ENCODE data around the gene CCDC86. TPM values are rescaled to one million over a fixed set of nuclear protein-coding genes. Genes with fewer than 3 reads are reported as not detected.

CCDC86 gene
- total RNA-seq, 1 donor from 2014 or later: 22.8 TPM

DNA sequence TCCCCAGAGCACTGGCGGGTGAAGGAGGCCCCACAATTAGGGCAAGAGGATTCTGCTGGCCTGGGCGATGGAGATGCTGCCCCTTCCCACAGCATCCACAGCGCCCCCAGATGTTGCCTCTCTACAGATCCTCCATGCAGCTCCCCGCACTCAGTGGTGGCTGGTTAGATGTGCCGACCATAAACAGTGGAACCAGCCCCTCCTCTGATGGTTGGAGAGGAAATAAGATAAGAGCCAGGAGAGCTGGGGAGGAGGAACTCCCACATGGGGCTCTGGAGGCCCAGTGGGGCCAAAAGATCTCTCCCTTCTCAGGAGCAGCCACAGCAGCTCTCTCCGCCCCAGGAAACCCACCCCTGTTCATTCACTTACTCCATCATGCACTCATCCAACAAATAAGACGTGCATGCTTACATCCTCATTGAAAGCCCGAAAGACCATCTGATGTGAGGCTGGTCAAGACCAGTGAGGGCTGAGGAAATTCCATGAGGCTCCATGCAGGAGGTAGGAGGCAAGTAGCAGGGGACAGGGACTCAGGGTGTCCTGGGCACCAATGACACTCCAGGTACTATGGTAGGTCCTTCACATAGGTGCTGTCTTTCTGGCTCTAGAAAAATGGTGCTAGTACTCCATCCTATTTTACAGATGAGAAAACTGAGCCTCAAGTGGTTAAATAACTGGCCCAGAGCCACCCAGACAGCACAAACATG lies 12.4 kb downstream of the CCDC86 start:
- no peak for DNase-seq (ENCODE audit: low spot score, unreplicated experiment)
- H3K4me1 Mint-ChIP-seq (ENCODE audit: low read depth): peaks cover 10% of the 10 kb centered on the region

GRCh38 chr11:60854847-60855725 lies 13.2 kb downstream of the CCDC86 start:
- TF ChIP-seq, protein P1, sequence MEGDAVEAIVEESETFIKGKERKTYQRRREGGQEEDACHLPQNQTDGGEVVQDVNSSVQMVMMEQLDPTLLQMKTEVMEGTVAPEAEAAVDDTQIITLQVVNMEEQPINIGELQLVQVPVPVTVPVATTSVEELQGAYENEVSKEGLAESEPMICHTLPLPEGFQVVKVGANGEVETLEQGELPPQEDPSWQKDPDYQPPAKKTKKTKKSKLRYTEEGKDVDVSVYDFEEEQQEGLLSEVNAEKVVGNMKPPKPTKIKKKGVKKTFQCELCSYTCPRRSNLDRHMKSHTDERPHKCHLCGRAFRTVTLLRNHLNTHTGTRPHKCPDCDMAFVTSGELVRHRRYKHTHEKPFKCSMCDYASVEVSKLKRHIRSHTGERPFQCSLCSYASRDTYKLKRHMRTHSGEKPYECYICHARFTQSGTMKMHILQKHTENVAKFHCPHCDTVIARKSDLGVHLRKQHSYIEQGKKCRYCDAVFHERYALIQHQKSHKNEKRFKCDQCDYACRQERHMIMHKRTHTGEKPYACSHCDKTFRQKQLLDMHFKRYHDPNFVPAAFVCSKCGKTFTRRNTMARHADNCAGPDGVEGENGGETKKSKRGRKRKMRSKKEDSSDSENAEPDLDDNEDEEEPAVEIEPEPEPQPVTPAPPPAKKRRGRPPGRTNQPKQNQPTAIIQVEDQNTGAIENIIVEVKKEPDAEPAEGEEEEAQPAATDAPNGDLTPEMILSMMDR (IDR thresholded peaks at IDR 0.05; ENCODE audit: unreplicated experiment): no peak
- peak overlapping the region; percentile 19 for H3K27ac Mint-ChIP-seq
- H3K36me3 Mint-ChIP-seq (ENCODE audit: insufficient read depth): peaks cover 5% of the 10 kb centered on the region
- peaks cover 3% of the 10 kb centered on the region for H3K27me3 Mint-ChIP-seq
- H3K4me3 Mint-ChIP-seq (ENCODE audit: low read depth): peak overlapping the region; percentile 9
- no peaks in the 10 kb centered on the region for H3K9me3 Mint-ChIP-seq (ENCODE audit: low read depth)
- peaks cover 10% of the 10 kb centered on the region for H3K4me1 Mint-ChIP-seq (ENCODE audit: low read depth)
- no peak for DNase-seq (ENCODE audit: low spot score, unreplicated experiment)

More for the DNA sequence above, 12.4 kb downstream of the CCDC86 start:
- Mint-ChIP-seq H3K4me3 (ENCODE audit: low read depth) (no peak overlapping the region), H3K36me3 (ENCODE audit: insufficient read depth) (peaks cover 5% of the 10 kb centered on the region), H3K9me3 (ENCODE audit: low read depth) (no peaks in the 10 kb centered on the region), H3K27ac (no peak overlapping the region), H3K27me3 (peaks cover 3% of the 10 kb centered on the region)
- TF ChIP-seq, protein P1 (IDR thresholded peaks at IDR 0.05; ENCODE audit: unreplicated experiment): no peak

DNA sequence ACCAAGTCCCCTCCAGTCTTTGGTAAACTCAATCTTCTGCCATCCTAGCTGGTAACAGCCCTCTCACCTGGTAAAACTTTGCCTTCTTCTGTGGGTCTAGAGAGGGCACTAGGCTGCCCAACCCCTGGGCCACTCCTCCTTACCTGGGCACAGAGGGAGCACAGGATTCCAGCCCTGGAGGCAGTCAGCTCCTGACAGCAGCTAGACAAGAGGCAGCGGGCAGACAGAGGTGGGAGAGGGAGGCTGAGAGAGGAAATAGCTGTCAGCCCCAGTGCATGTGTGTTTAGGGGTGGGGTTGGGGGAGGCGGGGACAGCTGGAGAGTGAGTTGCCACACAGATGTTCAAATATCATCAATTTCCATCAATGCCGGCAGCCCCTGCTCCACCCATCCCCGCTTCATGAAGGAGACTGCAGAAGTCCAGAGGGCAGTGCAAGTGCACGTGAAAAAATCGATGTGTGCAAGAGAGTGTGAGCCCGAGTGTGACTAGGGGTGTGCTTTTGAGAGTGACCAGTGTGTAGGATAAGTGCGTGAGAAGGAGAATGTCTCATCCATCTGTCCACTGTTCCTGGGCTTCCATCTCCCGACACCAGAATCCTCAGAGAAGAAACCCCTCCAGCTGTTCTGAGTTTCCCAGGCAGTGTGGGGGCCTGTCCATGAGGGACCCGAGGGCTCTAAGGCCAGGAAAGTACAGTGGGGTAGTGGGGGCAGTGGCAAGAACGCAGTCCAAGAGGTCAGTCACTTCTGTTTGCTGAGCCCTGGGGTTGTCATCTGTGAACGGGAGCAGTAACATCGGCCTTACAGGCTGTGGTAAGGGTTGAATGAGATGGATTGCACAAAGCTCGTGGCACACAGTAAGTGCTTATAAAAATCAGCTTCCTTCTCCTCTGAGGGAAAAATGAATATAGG lies 14.1 kb downstream of the CCDC86 start, which contains the start of gene PTGDR2:
Gene PTGDR2 (minus strand): TSS at position 225 of the 908 bp plus-strand sequence. CDS start 2,228 bp downstream, outside the sequence.
- no peaks in the 10 kb centered on the region for H3K36me3 Mint-ChIP-seq (ENCODE audit: insufficient read depth)
- TF ChIP-seq, protein P1 (IDR thresholded peaks at IDR 0.05; ENCODE audit: unreplicated experiment): no peak
- peaks cover 3% of the 10 kb centered on the region for H3K27me3 Mint-ChIP-seq
- peak within 1 kb of the TSS; percentile 45 for H3K27ac Mint-ChIP-seq
- H3K9me3 Mint-ChIP-seq (ENCODE audit: low read depth): no peaks in the 10 kb centered on the region
- no peak for DNase-seq (ENCODE audit: low spot score, unreplicated experiment)
- H3K4me3 Mint-ChIP-seq (ENCODE audit: low read depth): peak within 1 kb of the TSS; percentile 9
- H3K4me1 Mint-ChIP-seq (ENCODE audit: low read depth): peaks cover 10% of the 10 kb centered on the region

DNA sequence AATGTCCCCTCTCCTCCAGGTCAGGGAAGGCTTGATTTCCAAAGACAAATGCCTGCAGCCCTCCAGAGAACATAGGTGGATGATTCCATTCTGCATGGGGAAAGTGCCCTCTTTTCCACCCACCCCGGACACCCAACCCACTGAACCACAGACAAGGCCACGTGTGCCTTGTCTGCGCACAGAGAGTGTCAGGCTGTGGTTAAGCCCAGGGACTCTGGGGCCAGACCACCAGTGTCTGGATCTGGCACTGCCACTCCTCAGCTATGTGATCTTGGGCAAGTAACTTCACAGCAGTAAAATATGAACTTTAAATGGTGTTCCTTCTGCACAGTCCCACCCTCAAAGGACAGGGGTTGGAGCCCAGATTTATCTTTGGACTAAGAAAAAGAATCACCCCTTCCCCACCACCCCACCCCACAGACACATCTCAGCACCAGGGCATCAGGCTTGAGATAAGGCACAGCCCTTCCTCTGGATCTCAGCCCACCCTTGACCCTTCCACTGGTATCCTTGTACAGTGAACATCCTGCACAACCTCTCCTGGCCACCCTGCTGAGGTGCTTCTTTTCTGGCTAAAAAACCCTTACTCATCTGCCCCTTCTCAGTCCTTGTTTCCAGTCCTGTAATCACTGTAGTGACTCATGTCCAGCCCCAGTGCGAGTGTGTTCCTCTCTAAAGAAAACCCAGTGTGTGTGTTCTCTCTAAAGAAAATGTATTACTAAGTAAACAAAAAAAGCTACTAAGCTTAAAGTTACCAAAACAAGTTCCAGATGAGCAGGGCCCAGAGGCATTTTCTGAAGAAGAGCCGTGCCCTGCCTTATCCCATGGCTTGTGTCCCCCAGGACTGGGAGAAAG lies 15.7 kb downstream of the CCDC86 start:
- H3K27me3 Mint-ChIP-seq: peaks cover 3% of the 10 kb centered on the region
- H3K4me3 Mint-ChIP-seq (ENCODE audit: low read depth): no peak overlapping the region
- H3K36me3 Mint-ChIP-seq (ENCODE audit: insufficient read depth): no peaks in the 10 kb centered on the region
- no peak for DNase-seq (ENCODE audit: low spot score, unreplicated experiment)
- TF ChIP-seq, protein P1 (IDR thresholded peaks at IDR 0.05; ENCODE audit: unreplicated experiment): no peak
- no peaks in the 10 kb centered on the region for H3K9me3 Mint-ChIP-seq (ENCODE audit: low read depth)
- H3K4me1 Mint-ChIP-seq (ENCODE audit: low read depth): peaks cover 10% of the 10 kb centered on the region
- no peak overlapping the region for H3K27ac Mint-ChIP-seq

All from progenitor cell of endocrine pancreas (in vitro differentiated cells).